HEK293 (cell line): ENCODE results near the gene CCIN.

Source experiments
- CTCF ChIP-seq: fragments of 450-650 bp; formaldehyde crosslinking; IDR thresholded peaks from 2 replicates; pipeline ENCODE4 v1.5.1; 2016; ENCODE audit warnings: missing biosample characterization, missing genetic modification characterization
- ZNF146 ChIP-seq: fragments of 450-650 bp; formaldehyde crosslinking; IDR thresholded peaks from 2 replicates; pipeline ENCODE4 v1.5.1; 2016; ENCODE audit warnings: missing biosample characterization, missing genetic modification characterization
- ZNF24 ChIP-seq: fragments of 450-650 bp; formaldehyde crosslinking; IDR thresholded peaks from 2 replicates; pipeline ENCODE4 v1.5.1; 2016; ENCODE audit warnings: missing biosample characterization, missing genetic modification characterization
- ZNF433 ChIP-seq: fragments of 450-650 bp; formaldehyde crosslinking; IDR thresholded peaks from 2 replicates; pipeline ENCODE4 v1.5.1; 2016; ENCODE audit warnings: missing biosample characterization, missing genetic modification characterization, low read depth

- no peak for TF ChIP-seq CTCF (tag by site-specific recombination)
- no peak for TF ChIP-seq ZNF433
- TF ChIP-seq ZNF146 (tag by site-specific recombination), result no peak
- no peak for TF ChIP-seq ZNF24
Observed at GRCh38 chr9:36125062-36125855, 43.9 kb upstream of the CCIN start.
